Posterior vena cava (tissue), 2 donors: Measurements from ENCODE around the gene RAB25. TPM values are rescaled to one million over a fixed set of nuclear protein-coding genes. Genes with fewer than 3 reads are reported as not detected.

Experiments
- DNase-seq: peaks from one replicate; pipeline ENCODE4 v3.0.0-alpha.2; 2020; ENCODE audit warnings: low spot score
- intact Hi-C, 2 donors: fragments of 100-400 bp; cut with DNase I; formaldehyde crosslinking; loops; one replicate each; pipeline versions ENCODE4 v1.14.1 to v1.14.2; 2022 to 2023
- total RNA-seq, 2 donors: library from RNA; stranded (reverse); fragmentation: NEBNext Ultra II Directional; extraction: Animal tissue kit (Norgen Biotek cat#: 25700); gene quantifications; one replicate each; pipeline ENCODE4 v1.2.1, GENCODE V29; 2021
- donor health status: DM: yes; HTN: yes; CAD: no.
- donor health status: DM: yes; HTN: yes; CAD: no.

Gene RAB25
- total RNA-seq, 2 donors from 2014 or later = not detected

GRCh38 chr1:156096640-156097391 is 35.9 kb downstream of the RAB25 start:
- intact Hi-C loops = loop anchor here in 1 of 2 donors (5.0 kb wide), 1 partner anchor 35 kb away; no protein-coding TSS in a partner anchor
- DNase-seq = peak; percentile 97

- no peak for DNase-seq
- intact Hi-C loops = loop anchor here in 1 of 2 donors (5.0 kb wide), 1 partner anchor 35 kb away; no protein-coding TSS in a partner anchor
Measured at GRCh38 chr1:156097499-156098178, 36.7 kb downstream of the RAB25 start.

GRCh38 chr1:156098784-156099183 is 37.8 kb downstream of the RAB25 start:
- intact Hi-C loops = loop anchor here in 1 of 2 donors (5.0 kb wide), 1 partner anchor 34 kb away; no protein-coding TSS in a partner anchor
- no peak for DNase-seq

- intact Hi-C loops = loop anchor here in 1 of 2 donors (5.0 kb wide), 1 partner anchor 33 kb away; no protein-coding TSS in a partner anchor
- no peak for DNase-seq
Measured at GRCh38 chr1:156099282-156099681, 38.3 kb downstream of the RAB25 start.

GRCh38 chr1:156100205-156100995 is 39.4 kb downstream of the RAB25 start:
- DNase-seq = no peak
- intact Hi-C loops = no loop called here

- no peak for DNase-seq
- intact Hi-C loops = no loop called here
Measured at GRCh38 chr1:156101880-156102279, 40.9 kb downstream of the RAB25 start.

- peak; percentile 83 for DNase-seq
Measured at GRCh38 chr1:156102633-156103511, 41.9 kb downstream of the RAB25 start.

GRCh38 chr1:156103521-156103947 is 42.6 kb downstream of the RAB25 start:
- DNase-seq = peak; percentile 91
- intact Hi-C loops = no loop called here

More at GRCh38 chr1:156102633-156103511, 41.9 kb downstream of the RAB25 start:
- intact Hi-C loops = no loop called here

- intact Hi-C loops = no loop called here
- peak; percentile 96 for DNase-seq
Measured at GRCh38 chr1:156104065-156104810, 43.3 kb downstream of the RAB25 start.

GRCh38 chr1:156104861-156105832 is 44.2 kb downstream of the RAB25 start:
- DNase-seq = peak; percentile 88
- intact Hi-C loops = no loop called here

- intact Hi-C loops = no loop called here
- no peak for DNase-seq
Measured at GRCh38 chr1:156106624-156107488, 45.9 kb downstream of the RAB25 start.

- intact Hi-C loops = no loop called here
- no peak for DNase-seq
Measured at GRCh38 chr1:156108057-156108456, 47.1 kb downstream of the RAB25 start.

- DNase-seq = no peak
- intact Hi-C loops = no loop called here
Measured at GRCh38 chr1:156108664-156109241, 47.8 kb downstream of the RAB25 start.

- intact Hi-C loops = no loop called here
- DNase-seq = no peak
Measured at GRCh38 chr1:156110252-156110651, 49.3 kb downstream of the RAB25 start.

GRCh38 chr1:156111355-156111962 is 50.5 kb downstream of the RAB25 start:
- no peak for DNase-seq
- intact Hi-C loops = no loop called here
